PC-9 (cell line): ENCODE data around the gene VN1R5. TPM values are rescaled to one million over a fixed set of nuclear protein-coding genes. Genes with fewer than 3 reads are reported as not detected.

Experiments used
- BruUV-seq: library from RNA; stranded (reverse); fragments of 400-500 nt; replicated peaks from 2 replicates; lab custom pipeline; 2021; lab: Mats Ljungman, UMichigan
- CTCF ChIA-PET: fragments of 300-600 bp; sonication (Branson Sonifier 250); formaldehyde crosslinking; loops from one replicate; lab custom pipeline; 2022; ENCODE audit warnings: antibody characterized with exemption; lab: Charles Lee
- POLR2A ChIA-PET: fragments of 300-600 bp; sonication (Branson Sonifier 250); formaldehyde crosslinking; loops from one replicate; lab custom pipeline; 2022; ENCODE audit warnings: antibody characterized with exemption; ENCODE audit not compliant: unreplicated experiment; lab: Charles Lee
- DNase-seq, 2 experiments: peaks; one replicate each; pipeline versions ENCODE4 v3.0.0 to v3.0.0-alpha.2; 2015 to 2022; ENCODE audit warnings: mixed read lengths in 1 of 2
- H2AFZ ChIP-seq: fragments of 200-600 bp; sonication (generic); 2 replicates; pipeline ENCODE4 v1.8.1; 2017; ENCODE audit warnings: antibody characterized with exemption
- H3F3A ChIP-seq: fragments of 200-600 bp; sonication (generic); 2 replicates; pipeline ENCODE4 v1.8.1; 2017; ENCODE audit warnings: antibody characterized with exemption, mild to moderate bottlenecking, low read depth; ENCODE audit not compliant: insufficient read depth
- H3K27ac ChIP-seq: fragments of 200-600 bp; sonication (generic); 2 replicates; pipeline ENCODE4 v1.6.1; 2016; ENCODE audit warnings: mixed run types
- H3K27me3 ChIP-seq: fragments of 200-600 bp; sonication (generic); 2 replicates; pipeline ENCODE4 v1.6.1; 2016; ENCODE audit warnings: low read depth, mixed run types; ENCODE audit not compliant: insufficient read depth
- H3K36me3 ChIP-seq: fragments of 200-600 bp; sonication (generic); 2 replicates; pipeline ENCODE4 v1.6.1; 2016; ENCODE audit warnings: low read depth, mixed run types
- H3K4me1 ChIP-seq: fragments of 200-600 bp; sonication (generic); replicated peaks from 2 replicates; pipeline ENCODE4 v1.6.1; 2016; ENCODE audit warnings: mixed run types; ENCODE audit not compliant: insufficient read depth
- H3K4me2 ChIP-seq: fragments of 200-600 bp; sonication (generic); 2 replicates; pipeline ENCODE4 v1.6.1; 2017; ENCODE audit warnings: mixed run types
- H3K4me3 ChIP-seq: fragments of 200-600 bp; sonication (generic); 2 replicates; pipeline ENCODE4 v1.6.1; 2016; ENCODE audit warnings: mixed run types
- H3K79me2 ChIP-seq: fragments of 200-600 bp; sonication (generic); 2 replicates; pipeline ENCODE4 v1.6.1; 2017; ENCODE audit warnings: low read depth, mixed run types
- H3K9me2 ChIP-seq: fragments of 200-600 bp; sonication (generic); 2 replicates; pipeline ENCODE4 v1.8.1; 2017; ENCODE audit warnings: mild to moderate bottlenecking; ENCODE audit not compliant: insufficient read depth
- H3K9me3 ChIP-seq: fragments of 200-600 bp; sonication (generic); 2 replicates; pipeline ENCODE4 v1.8.1; 2016; ENCODE audit warnings: low read depth; ENCODE audit not compliant: insufficient read depth
- H4K20me1 ChIP-seq: fragments of 200-600 bp; sonication (generic); 2 replicates; pipeline ENCODE4 v1.8.1; 2017; ENCODE audit not compliant: insufficient read depth
- EZH2 ChIP-seq: fragments of 200-600 bp; sonication (generic); IDR thresholded peaks from 2 replicates; pipeline ENCODE4 v1.8.0; 2017; ENCODE audit warnings: antibody characterized with exemption, low read depth
- intact Hi-C: fragments of 100-400 bp; cut with micrococcal nuclease; formaldehyde crosslinking; loops from one replicate; pipeline ENCODE4 v1.10.0; 2022; ENCODE audit not compliant: unreplicated experiment
- total RNA-seq: library from RNA; stranded (reverse); gene quantifications from 2 replicates; pipeline ENCODE4 v1.2.3, GENCODE V29; 2021
- TF ChIP-seq, protein P1 (sequence below): fragments of 200-600 bp; sonication (generic); conservative IDR thresholded peaks from 2 replicates; pipeline ENCODE4 v1.6.1; 2017; ENCODE audit warnings: mixed run types, antibody characterized with exemption, mild to moderate bottlenecking, moderate library complexity

Gene VN1R5
- total RNA-seq, 1 experiment from 2014 or later: not detected

DNA sequence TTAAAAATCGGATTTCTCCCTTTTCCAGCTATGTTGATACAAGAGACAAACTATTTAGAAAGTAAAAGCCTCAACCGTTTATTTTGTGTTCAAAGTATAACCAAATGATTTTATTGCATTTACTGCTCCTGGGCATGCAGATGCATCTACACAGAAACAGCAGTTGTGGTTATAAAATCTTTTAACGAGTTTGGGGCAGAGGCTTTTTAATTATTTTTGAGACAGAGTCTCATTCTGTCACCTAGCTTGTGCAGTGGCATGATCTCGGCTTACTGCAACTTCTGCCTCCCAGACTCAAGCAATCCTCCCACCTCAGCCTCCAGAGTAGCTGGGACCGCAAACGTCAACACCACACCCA, 42.2 kb downstream of the VN1R5 start:
- no peaks in the 10 kb centered on the region for H3K4me1 ChIP-seq
- H2AFZ ChIP-seq: no peak overlapping the region
- CTCF ChIA-PET: no interaction called here
- H3K27ac ChIP-seq: no peak overlapping the region
- H3K9me3 ChIP-seq: no peaks in the 10 kb centered on the region
- BruUV-seq: no TSS peak
- H3K9me2 ChIP-seq: no peaks in the 10 kb centered on the region
- intact Hi-C loops: no loop called here
- no peak for TF ChIP-seq EZH2
- TF ChIP-seq, protein P1, sequence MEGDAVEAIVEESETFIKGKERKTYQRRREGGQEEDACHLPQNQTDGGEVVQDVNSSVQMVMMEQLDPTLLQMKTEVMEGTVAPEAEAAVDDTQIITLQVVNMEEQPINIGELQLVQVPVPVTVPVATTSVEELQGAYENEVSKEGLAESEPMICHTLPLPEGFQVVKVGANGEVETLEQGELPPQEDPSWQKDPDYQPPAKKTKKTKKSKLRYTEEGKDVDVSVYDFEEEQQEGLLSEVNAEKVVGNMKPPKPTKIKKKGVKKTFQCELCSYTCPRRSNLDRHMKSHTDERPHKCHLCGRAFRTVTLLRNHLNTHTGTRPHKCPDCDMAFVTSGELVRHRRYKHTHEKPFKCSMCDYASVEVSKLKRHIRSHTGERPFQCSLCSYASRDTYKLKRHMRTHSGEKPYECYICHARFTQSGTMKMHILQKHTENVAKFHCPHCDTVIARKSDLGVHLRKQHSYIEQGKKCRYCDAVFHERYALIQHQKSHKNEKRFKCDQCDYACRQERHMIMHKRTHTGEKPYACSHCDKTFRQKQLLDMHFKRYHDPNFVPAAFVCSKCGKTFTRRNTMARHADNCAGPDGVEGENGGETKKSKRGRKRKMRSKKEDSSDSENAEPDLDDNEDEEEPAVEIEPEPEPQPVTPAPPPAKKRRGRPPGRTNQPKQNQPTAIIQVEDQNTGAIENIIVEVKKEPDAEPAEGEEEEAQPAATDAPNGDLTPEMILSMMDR: no peak
- POLR2A ChIA-PET: no interaction called here
- H3K4me3 ChIP-seq: no peak overlapping the region
- H3K27me3 ChIP-seq: no peaks in the 10 kb centered on the region
- DNase-seq: no peak
- no peaks in the 10 kb centered on the region for H3F3A ChIP-seq
- H3K36me3 ChIP-seq: no peaks in the 10 kb centered on the region
- H3K79me2 ChIP-seq: no peaks in the 10 kb centered on the region
- H3K4me2 ChIP-seq: no peak overlapping the region
- no peaks in the 10 kb centered on the region for H4K20me1 ChIP-seq

DNA sequence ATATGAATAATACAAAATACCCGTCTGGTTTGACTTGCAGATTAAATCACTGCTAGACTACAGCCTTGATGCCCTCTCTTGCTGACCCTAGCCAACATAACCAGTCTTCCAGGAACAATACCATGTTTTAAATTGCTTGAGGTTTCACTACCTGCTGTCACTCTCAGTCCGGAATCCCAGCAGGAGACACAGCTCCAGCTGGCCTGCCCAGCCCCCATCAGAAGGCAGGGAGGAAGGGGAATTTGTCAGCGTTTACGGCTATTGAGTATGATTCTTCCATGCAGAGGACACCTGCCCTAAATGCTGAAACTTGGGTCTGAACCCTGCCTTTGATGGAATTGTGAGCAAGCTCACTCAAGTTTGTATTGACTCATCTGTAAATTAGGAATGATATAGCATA, 42.8 kb downstream of the VN1R5 start:
- no TSS peak for BruUV-seq
- ChIA-PET POLR2A (no interaction called here), CTCF (no interaction called here)
- Histone ChIP-seq H3F3A (no peaks in the 10 kb centered on the region), H2AFZ (no peak overlapping the region), H4K20me1 (no peaks in the 10 kb centered on the region), H3K36me3 (no peaks in the 10 kb centered on the region), H3K4me3 (no peak overlapping the region), H3K4me2 (no peak overlapping the region), H3K9me3 (no peaks in the 10 kb centered on the region), H3K9me2 (no peaks in the 10 kb centered on the region), H3K27ac (no peak overlapping the region), H3K4me1 (no peaks in the 10 kb centered on the region), H3K79me2 (no peaks in the 10 kb centered on the region), H3K27me3 (no peaks in the 10 kb centered on the region)
- TF ChIP-seq, protein P1: no peak
- TF ChIP-seq EZH2: no peak
- no peak for DNase-seq
- intact Hi-C loops: no loop called here

DNA sequence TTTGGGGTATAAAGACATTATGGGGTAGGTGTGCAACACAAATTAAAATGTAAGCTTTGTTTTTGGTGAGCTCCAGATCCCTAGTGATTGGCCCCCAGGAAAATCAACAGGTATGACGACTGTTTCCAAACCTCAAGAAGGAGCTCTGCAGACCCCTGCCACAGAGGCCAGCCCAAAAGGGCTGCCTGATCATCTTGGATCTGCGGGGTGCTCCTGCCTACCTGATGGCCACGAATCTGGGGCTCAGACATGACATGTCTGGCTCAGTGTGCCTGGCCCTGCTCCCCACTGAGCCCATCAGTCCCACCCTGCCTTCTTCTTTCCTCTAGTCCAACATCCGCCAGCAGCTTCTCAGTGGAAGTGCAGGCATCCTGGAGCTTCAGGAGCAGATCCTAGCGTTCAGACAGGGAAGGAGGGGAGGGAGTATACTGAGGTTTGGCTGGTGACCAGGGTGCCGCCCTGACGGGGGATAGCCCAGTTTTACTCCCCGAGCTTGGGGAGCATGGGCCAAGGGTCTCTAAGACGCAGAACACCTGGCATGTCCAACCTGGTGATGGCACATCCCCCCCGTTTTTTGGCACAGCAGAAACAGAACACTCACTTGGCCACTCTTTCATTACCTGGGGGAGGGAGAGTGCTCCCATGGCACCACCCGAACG, 44.0 kb downstream of the VN1R5 start:
- POLR2A ChIA-PET: interaction anchor here (0.6 kb wide), 1 partner anchor 56 kb away, joined by 3 read pairs; no protein-coding TSS in a partner anchor
- H3K79me2 ChIP-seq: no peaks in the 10 kb centered on the region
- H2AFZ ChIP-seq: no peak overlapping the region
- no peaks in the 10 kb centered on the region for H3K9me2 ChIP-seq
- intact Hi-C loops: no loop called here
- no peaks in the 10 kb centered on the region for H3F3A ChIP-seq
- H3K9me3 ChIP-seq: no peaks in the 10 kb centered on the region
- no peak overlapping the region for H3K4me3 ChIP-seq
- no peak for TF ChIP-seq EZH2
- TF ChIP-seq, protein P1: no peak
- no peaks in the 10 kb centered on the region for H4K20me1 ChIP-seq
- no peaks in the 10 kb centered on the region for H3K4me1 ChIP-seq
- H3K36me3 ChIP-seq: no peaks in the 10 kb centered on the region
- H3K4me2 ChIP-seq: no peak overlapping the region
- BruUV-seq: no TSS peak
- no peak for DNase-seq
- no peaks in the 10 kb centered on the region for H3K27me3 ChIP-seq
- CTCF ChIA-PET: no interaction called here
- H3K27ac ChIP-seq: no peak overlapping the region
